COLO829 (cell line): ENCODE data around the gene GAN.

Experiments
- DNase-seq: peaks from one replicate; pipeline ENCODE4 v3.0.0; 2012; ENCODE audit warnings: low spot score

GAN gene, protein sequence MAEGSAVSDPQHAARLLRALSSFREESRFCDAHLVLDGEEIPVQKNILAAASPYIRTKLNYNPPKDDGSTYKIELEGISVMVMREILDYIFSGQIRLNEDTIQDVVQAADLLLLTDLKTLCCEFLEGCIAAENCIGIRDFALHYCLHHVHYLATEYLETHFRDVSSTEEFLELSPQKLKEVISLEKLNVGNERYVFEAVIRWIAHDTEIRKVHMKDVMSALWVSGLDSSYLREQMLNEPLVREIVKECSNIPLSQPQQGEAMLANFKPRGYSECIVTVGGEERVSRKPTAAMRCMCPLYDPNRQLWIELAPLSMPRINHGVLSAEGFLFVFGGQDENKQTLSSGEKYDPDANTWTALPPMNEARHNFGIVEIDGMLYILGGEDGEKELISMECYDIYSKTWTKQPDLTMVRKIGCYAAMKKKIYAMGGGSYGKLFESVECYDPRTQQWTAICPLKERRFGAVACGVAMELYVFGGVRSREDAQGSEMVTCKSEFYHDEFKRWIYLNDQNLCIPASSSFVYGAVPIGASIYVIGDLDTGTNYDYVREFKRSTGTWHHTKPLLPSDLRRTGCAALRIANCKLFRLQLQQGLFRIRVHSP

DNA sequence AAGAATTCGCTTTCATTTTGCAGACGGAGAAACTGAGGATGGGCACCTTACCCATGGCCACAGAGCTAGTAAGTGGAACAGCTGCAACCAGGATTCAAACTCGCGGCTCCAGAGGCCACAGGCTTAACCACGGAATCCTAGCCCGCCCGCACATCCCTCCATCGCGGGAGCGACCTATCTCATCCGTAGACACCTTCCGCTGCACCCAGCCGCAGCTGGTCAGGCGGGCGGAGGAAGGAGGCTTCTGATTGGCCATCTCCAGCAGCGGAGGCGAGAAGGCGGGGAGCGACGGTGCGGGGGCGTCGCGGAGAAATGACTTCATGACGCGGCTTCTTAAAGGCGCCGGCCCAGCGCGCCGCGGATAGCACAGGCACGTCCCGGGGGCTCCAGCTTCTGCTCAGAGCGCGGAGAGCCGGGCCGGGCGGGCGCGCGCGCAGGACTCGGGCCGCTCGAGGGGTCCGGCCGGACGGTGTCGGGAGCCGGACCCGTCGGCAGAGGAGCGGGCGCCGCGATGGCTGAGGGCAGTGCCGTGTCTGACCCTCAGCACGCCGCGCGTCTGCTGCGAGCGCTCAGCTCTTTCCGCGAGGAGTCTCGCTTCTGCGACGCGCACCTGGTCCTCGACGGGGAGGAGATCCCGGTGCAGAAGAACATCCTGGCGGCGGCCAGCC, at the start of gene GAN:
Gene GAN, plus strand, starts transcription at position 360 of the 668 bp plus-strand sequence. Its CDS starts 152 bp downstream, at position 512.
- peak; percentile 63 for DNase-seq

DNA sequence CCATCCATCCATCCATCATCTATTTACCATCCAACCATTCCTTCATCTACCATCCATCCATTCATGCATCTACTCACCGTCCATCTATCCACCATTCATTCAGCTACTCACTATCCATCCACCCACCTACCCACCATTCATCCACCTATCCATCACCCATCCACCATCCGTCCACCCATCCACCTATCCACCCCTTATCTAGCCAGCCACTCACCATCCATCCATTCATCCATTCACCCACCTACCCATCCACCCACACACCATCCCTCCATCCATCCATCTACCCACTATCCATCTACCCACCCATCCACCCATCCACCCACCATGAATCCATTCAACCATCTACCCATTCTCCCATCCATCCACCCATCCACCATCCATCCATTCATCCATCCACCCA, 49.7 kb upstream of the GAN start:
- no peak for DNase-seq

DNA sequence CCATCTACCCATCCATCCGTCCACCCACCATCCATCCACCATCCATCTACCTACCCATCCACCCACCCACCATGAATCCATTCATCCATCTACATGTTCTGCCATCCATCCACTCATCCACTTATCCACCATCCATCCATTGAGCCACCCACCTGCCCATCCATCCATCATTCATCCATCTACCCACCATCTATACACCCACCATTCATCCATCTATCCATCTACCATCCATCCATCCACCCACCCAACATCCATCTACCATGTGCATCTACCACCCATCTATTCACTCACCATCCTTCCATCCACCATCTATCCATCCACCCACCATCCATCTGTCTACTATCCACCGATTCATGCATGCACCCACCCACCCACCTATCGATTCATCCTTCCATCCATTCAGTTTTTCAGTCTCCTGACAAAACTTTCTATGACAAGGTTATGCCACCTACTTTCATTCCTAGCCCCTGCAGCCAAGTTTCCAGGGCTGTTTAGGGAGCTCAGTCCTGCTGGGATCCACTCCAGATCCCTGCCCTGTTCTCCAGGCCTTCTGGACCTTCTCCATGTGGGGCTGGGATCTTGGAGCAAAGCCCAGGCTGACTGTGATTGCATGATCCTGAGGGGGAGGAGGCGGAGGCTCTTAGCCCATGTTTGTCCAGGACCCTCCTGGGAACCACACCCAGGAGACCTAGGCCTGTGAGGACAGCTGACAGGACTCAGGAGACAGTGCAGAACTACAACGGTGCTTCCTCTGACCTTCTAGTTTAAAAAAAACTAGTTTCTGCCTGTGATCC, 48.9 kb upstream of the GAN start:
- DNase-seq, result no peak

DNA sequence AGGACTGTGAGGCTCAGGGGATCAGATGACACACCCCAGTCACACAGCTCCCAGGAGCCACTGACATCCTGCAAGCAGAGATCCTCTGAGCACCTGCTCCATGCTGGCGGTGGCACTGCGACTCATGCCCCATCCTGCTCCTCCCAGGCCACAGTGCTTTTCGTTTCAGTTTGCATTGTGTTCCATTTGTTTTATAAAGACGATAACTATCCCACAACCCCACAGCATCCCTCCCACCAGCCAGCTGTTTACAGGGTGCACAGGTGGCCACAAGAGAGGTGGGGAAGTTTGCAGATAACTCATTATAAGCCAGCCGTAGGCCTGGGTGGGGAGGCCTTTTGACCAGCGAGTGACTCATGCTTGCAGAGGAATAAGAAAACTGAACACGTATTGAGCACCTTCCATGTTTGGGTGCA, 48.1 kb upstream of the GAN start:
- no peak for DNase-seq

DNA sequence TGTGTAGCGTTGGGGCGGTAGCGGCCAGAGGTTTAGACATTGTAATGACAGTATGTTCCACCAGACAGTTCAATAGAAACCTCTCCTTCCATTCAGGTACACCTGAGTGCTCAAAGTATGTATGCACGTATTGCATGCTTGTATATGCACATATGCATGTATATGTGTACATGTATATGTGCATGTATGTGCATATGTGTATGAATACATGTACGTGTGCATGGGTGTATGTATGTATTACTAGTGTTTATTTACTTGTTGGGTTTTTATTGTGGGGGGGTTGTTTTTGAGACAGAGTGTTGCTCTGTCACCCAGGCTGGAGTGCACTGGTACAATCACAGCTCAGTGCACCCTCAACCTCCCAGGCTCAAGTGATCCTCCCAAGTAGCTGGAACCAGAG, 46.3 kb upstream of the GAN start:
- no peak for DNase-seq

DNA sequence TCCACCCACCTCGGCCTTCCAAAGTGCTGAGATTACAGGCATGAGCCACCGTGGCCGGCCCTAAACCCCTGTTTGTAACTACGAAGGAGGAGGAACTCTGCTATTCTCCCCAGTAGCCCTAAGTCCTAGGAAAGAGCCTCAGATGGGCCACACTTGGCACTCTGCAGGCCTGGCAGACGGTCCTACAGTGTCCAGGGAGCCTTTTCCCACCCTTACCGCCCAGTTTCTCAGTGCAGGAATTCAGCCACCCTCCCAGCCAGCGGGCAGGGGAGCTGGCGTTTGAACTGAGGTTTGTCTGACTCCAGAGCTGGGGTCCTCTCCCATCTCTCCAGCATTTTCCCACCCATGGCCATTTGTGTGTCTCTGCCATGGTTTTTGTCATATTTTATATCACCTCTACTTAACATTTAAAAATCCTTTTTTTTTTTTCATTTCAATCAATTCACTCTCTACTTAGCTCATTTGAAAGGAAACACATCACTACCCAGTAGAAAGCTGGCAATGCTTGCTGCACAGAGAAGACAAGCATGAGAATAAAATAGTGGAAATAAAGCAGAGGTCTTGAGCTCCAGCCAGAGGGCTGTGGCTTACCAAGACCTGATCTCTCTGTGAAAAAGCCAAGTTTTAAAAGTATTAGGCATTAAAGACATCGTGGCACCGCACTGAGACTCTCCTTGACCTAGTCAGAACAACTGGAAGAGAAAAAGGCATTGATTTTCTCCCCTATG, 41.4 kb upstream of the GAN start:
- no peak for DNase-seq

DNA sequence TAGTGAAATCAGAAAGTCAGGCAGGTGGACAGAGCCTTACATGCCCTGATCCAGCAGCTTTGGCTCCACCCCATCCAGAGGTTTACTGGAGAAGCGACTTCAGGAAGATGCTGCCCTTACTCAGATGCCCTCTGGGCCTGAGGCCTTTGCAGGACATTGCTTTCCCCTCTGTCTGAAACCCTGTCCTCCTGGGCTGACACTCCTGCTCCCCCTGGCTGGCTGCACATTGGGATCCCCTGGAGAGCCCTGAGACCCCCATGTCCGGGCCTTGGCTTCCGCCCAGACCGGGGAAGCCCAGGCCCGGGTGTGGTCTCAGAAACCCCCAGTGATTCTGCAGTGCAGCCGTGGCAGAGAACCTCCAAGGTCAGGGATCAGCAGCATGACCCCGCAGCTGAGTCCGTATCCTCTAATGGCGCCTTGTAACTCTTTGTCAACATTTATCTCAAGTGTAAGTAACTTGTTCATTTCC, 39.7 kb upstream of the GAN start:
- no peak for DNase-seq

DNA sequence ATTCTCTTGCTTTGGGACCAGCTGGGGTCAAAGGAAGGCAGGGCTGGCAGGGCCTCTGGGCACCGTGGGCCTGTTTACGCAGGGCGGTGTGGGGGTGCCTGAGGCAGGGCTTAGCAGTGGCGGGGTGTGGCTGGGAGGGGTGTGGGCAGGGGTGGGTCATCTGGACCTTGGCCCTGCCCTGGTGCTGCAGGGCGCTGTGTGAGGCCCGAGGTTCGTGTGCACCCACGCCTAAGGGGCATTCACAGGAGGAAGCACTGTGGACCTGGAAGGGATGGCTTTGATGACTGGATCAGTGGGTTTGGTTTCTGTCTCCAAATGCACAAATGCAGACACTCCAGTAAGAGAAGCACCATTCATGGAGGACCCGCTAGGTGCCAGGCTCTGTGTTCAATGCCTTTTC, 39.0 kb upstream of the GAN start:
- no peak for DNase-seq

DNA sequence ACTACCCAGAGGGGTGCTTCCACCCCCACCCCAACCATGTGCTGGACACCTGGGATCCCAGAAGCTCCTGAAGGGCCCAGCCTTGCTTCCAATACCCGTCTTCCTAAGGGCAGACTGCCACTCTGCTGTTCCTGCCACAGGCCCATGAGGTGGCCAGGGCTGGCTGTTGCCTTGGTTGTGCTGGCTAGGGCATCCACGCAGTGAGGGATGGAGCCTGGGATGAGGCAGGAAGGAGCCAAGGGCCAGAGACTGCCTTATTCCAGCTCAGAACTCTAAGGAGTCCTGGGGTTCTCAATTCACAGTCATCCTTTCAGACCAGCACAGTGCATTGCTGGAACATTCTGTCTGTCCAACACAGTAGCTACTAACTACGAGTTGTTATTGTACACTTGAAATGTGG, 38.4 kb upstream of the GAN start:
- no peak for DNase-seq

DNA sequence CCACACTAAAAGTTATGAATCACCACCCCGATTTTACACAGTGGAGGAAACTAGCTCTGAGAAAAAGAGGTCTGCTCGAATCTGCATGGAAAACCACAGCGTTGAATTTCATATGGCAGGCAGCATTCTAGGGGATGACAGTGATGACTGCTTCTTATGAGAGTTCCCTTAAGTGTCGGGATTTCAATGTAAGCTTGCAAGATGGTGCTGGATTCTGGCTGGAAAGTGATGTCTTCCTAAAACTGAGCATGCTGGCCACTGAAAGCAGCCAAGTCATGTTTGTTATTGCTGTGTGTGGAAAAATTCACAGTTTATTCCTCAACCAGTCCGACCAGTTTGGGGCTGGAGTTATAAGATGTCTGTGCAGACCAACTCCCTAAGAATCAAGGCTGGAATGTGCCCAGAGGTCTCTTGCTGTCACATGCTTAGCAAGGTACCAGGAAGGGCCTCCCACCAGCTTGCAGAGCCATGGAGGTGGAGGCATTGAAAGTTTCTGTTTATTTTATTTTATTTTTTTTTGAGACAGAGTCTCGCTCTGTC, 37.2 kb upstream of the GAN start:
- no peak for DNase-seq

DNA sequence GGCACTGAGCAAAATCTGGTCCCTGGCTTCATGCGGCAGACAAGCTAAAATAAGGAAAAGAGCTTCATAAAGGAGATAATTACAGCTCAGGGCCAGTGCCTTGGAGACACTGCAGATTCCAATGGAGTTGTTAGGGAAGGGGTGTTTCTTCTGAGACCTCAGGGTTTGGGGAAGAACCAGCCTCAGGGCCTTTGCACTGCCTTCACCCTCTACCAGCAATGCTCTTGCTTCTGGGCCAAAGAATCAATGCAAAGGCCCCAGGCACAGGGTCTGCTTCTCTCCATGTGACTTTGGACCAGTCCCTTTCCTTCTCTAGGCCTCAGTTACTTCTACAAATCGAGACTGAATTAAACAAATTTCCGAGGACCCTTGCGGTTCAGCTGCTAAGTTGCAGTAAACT, 36.2 kb upstream of the GAN start:
- no peak for DNase-seq

DNA sequence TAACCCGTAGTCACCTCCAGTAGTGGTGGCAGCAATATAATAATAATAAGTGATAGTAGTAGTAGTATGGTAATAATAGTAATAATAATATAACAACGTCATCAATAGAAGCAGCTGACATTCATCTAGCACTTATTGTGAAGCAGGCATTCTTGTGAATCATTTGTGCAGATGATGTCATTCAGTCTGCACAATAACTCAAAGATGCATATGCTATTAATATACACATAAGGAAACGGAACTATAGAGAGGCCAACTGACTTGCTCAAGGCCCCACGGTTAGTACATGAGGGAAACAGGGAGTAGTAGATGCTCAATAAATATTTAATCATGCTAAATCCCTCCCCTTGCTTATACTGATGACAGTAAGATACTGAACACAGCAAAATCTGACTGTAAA, 35.4 kb upstream of the GAN start:
- no peak for DNase-seq

DNA sequence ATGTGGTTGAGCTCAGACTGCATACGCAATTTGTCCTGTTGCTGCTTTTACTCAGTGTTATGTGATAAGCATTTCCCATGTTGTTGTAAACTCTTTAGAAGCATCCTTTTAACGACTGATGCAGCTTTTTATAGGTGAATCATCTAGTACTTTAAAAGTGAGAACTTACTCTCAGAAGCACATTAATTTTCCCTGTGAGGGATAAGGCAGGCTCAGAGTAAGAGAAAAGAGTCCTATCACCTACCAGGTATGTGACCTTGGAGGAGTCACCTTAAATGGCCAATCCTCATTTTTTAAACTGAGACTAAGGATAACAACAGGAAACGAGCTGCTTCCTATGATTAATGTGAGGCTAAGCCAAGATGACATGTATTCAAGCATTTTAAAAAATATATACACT, 34.4 kb upstream of the GAN start:
- no peak for DNase-seq

DNA sequence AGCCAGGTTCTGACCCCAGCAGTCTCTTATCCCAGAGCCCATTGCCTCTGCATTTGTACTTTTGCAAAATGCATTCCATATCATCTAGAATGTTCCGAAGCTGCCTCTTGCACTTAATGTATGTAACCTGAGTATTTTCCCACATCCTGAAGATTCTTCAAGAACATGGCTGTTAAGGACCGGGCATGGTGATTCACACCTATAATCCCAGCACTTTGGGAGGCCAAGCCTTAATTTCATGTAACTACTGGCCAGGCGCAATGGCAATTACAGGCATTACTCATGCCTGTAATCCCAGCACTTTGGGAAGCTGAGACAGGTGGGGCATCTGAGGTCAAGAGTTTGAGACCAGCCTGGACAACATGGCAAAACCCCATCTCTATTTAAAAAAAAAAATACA, 31.7 kb upstream of the GAN start:
- DNase-seq, result no peak

DNA sequence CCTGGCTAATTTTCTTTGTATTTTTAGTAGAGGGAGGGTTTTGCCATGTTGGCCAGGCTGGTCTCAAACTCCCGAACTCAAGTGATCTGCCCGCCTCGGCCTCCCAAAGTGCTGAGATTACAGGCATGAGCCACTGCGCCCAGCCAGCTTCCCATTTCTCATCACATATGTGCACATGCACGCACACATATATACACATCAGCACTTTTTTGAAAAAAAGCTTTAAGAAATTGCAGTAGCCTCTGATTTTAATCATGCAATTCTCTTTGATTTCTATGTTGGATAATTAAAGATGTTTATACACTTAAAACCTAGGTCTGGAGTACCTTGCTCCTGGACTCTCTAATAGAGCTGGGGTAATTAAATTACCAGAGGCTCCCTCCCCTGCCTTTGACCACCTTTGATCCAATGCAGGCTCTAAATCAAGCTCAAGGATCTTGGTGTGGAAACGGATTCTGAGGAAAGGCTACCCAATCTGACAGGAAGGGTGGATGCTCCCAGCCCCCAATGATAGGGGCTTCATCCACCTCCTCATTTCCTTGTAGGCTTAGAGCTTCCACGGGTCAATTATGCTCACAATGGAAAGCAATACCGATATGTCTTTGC, 29.7 kb upstream of the GAN start:
- no peak for DNase-seq

DNA sequence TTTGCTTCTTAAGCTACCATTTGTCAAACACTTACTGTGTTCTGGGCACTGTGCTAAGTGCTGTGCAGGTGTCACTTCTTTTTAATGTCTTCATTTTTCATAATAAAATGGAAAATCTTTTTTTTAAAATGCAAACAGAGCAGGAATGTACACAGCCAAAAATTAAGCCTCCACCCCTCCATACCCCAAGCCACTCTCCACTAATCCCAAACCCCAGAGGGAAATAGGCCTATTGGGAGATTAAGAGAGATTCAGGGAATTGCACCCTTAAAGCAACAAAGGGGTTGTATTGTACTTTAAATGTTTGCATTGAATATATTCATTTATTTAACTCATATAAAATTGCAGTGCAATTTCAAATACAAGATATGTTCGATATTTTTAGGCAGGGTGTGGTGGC, 28.6 kb upstream of the GAN start:
- no peak for DNase-seq

DNA sequence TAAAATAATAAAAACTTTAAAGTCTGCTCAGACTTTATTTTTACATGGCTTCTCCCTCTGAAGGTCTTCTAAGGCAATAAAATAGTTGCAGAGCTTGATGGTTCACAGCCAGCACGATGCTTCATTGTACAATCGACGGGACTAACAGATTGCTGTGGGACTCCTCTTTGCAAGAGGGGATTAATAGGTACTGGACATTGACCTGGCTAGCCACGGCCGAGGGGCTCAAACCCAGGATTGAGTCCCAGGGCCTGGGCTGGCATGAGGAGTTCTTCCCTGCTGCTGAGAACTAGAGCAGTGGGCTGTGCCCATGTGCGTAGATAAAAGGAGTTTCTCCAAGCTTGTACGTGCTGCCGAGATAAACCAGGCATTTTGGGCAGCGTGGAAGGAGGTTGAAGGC, 23.6 kb upstream of the GAN start:
- no peak for DNase-seq

DNA sequence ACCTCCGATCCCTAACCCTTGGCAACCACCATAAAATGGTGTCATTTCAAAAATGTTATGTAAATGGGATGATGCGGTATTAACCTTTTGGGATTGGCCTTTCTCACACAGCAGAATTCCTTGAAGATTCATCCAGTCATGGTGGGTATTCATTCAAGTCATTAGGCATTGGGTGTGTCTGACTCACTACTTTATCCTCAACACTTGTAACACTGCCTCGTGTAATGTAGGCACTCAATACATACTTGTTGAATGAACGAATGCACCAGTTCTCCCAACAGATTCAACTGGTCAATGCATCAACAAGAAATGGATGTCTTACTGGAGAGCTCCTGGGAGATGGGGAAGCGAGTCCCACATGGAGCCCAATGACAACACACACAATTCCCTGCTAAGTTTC, 21.8 kb upstream of the GAN start:
- no peak for DNase-seq

DNA sequence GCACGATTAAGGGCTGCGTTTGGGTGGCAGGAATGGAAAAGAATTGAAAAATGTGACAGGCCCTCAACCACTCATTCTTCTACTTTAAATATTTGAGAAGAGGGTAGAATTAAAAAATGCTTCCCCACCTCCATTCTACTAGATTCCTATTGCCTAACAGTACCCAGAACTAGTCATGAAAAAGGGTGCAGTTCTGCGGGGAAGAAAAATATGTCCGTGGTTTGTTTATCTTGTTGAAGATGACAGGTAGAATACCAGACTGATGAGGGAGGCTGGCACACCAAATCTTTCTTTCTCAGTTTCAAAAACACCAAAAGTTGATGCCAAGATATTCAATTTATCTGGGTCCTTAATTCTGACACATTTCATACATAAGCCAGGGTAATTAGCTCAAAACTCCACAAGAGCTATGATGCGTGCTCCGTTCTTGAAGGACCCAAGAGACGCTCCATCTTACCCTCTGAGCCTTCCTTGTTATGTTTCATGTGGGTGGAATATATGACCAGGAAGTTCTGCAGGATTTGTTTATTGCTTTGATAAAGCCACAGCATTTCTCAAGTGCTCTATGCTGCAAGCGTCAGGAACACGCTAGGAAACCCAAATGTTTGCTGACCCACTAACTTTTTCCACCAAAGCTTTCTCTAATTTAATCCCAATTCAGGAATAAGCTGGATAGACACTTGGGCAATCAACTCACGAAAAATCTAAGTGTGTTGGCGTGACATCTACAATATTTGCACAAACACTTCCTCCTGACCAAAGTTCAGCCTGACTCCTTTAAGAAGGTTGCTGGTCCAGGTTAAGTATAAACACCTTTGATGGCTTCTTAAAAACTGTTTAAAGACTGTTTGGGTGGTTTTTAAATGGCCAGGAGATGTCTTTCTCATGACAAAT, 20.6 kb upstream of the GAN start:
- no peak for DNase-seq

DNA sequence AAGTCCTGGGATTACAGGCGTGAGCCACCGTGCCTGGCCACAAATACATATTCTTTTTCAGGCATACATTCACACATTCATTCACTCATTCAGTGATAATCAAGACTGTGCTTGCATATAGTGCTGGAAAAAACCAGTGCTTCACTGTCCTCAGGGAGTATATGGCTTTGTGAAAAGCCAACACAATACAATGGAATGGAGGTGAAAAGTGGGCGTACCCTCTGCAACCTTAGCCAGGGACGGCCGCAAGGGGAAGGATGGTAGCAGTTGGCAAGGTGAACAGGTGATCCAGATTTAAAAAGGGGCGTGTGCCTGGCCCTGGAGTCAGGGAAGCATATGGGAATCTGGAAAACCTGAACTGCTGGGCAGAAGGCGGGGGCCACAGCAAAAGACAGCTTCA, 18.1 kb upstream of the GAN start:
- DNase-seq, result no peak
